GM19238 (cell line): ENCODE data around the gene ADRB2.
"Not testable (repeated sequence)": the region's sequence is repeated elsewhere in the genome, so short reads cannot be mapped to it uniquely, and the experiment has no call there.

Experiments used
- DNase-seq: peaks from one replicate; pipeline ENCODE4 v3.0.0; 2011; ENCODE audit warnings: low spot score; ENCODE audit not compliant: insufficient read length

The ADRB2 gene

GRCh38 chr5:148826053-148826738 lies at the start of gene ADRB2:
Gene ADRB2 (plus strand): TSS chr5:148826611. CDS start chr5:148826832, 221 bp downstream.
- DNase-seq: peak; percentile 60

- no peak for DNase-seq
These were observed 49.6 kb upstream of the ADRB2 start for GRCh38 chr5:148776780-148777179.

- DNase-seq: no peak
These were observed 47.5 kb upstream of the ADRB2 start for GRCh38 chr5:148778882-148779281.

GRCh38 chr5:148780711-148781110 lies 45.7 kb upstream of the ADRB2 start:
- no peak for DNase-seq

GRCh38 chr5:148781766-148782165 lies 44.6 kb upstream of the ADRB2 start:
- DNase-seq: no peak

GRCh38 chr5:148785223-148785622 lies 41.2 kb upstream of the ADRB2 start:
- DNase-seq: no peak

GRCh38 chr5:148786456-148786855 lies 40.0 kb upstream of the ADRB2 start:
- DNase-seq: no peak

- no peak for DNase-seq
These were observed 37.8 kb upstream of the ADRB2 start for GRCh38 chr5:148788636-148789035.

GRCh38 chr5:148790545-148791333 lies 35.7 kb upstream of the ADRB2 start:
- no peak for DNase-seq

GRCh38 chr5:148791334-148791667 lies 35.1 kb upstream of the ADRB2 start:
- no peak for DNase-seq

GRCh38 chr5:148791696-148792095 lies 34.7 kb upstream of the ADRB2 start:
- no peak for DNase-seq

- DNase-seq: no peak
These were observed 33.7 kb upstream of the ADRB2 start for GRCh38 chr5:148792744-148793143.

- no peak for DNase-seq
These were observed 33.1 kb upstream of the ADRB2 start for GRCh38 chr5:148793261-148793660.

- DNase-seq: no peak
These were observed 32.1 kb upstream of the ADRB2 start for GRCh38 chr5:148794275-148794674.

- DNase-seq: no peak
These were observed 31.5 kb upstream of the ADRB2 start for GRCh38 chr5:148794729-148795561.

- no peak for DNase-seq
These were observed 29.5 kb upstream of the ADRB2 start for GRCh38 chr5:148796936-148797335.

- DNase-seq: no peak
These were observed 27.6 kb upstream of the ADRB2 start for GRCh38 chr5:148798786-148799185.

GRCh38 chr5:148799737-148800527 lies 26.5 kb upstream of the ADRB2 start:
- no peak for DNase-seq

- no peak for DNase-seq
These were observed 24.6 kb upstream of the ADRB2 start for GRCh38 chr5:148801682-148802276.

- DNase-seq: not testable (repeated sequence)
These were observed 23.0 kb upstream of the ADRB2 start for GRCh38 chr5:148803451-148803850.

GRCh38 chr5:148804393-148804792 lies 22.0 kb upstream of the ADRB2 start:
- no peak for DNase-seq
